Cardiac fibroblast (primary cell): Measurements from ENCODE around the gene REXO1.

Source experiments
- DNase-seq, 2 donors: peaks; one replicate each; pipeline versions ENCODE4 v3.0.0 to v3.0.0-alpha.2; 2010; ENCODE audit warnings: low read depth in 2 of 2
- H3K4me3 ChIP-seq, 2 donors: replicated peaks in 1 of 2; 1 replicate in 1 of 2; 2 replicates in 1 of 2; pipeline ENCODE4 v1.5.1; 2011; ENCODE audit warnings: low read depth in 2 of 2, low read length in 2 of 2, mild to moderate bottlenecking in 2 of 2, moderate library complexity in 1 of 2
- TF ChIP-seq, protein P1 (sequence below): IDR thresholded peaks from one replicate; pipeline ENCODE4 v1.5.1; 2011; ENCODE audit warnings: low read depth, mild to moderate bottlenecking, low read length, inconsistent platforms

The REXO1 gene

GRCh38 chr19:1773184-1773583, 75.1 kb downstream of the REXO1 start:
- H3K4me3 ChIP-seq: no peak overlapping the region
- TF ChIP-seq, protein P1, sequence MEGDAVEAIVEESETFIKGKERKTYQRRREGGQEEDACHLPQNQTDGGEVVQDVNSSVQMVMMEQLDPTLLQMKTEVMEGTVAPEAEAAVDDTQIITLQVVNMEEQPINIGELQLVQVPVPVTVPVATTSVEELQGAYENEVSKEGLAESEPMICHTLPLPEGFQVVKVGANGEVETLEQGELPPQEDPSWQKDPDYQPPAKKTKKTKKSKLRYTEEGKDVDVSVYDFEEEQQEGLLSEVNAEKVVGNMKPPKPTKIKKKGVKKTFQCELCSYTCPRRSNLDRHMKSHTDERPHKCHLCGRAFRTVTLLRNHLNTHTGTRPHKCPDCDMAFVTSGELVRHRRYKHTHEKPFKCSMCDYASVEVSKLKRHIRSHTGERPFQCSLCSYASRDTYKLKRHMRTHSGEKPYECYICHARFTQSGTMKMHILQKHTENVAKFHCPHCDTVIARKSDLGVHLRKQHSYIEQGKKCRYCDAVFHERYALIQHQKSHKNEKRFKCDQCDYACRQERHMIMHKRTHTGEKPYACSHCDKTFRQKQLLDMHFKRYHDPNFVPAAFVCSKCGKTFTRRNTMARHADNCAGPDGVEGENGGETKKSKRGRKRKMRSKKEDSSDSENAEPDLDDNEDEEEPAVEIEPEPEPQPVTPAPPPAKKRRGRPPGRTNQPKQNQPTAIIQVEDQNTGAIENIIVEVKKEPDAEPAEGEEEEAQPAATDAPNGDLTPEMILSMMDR: no peak
- DNase-seq: peak; percentile 17 to 65

GRCh38 chr19:1770866-1771576, 77.3 kb downstream of the REXO1 start:
- H3K4me3 ChIP-seq: no peak overlapping the region
- TF ChIP-seq, protein P1: no peak
- DNase-seq: no peak

- no peak for DNase-seq
- no peak overlapping the region for H3K4me3 ChIP-seq
- TF ChIP-seq, protein P1: no peak
Measured at GRCh38 chr19:1769645-1769985, 78.7 kb downstream of the REXO1 start.

GRCh38 chr19:1768918-1769644, 79.2 kb downstream of the REXO1 start:
- no peak for DNase-seq
- H3K4me3 ChIP-seq: no peak overlapping the region

DNA sequence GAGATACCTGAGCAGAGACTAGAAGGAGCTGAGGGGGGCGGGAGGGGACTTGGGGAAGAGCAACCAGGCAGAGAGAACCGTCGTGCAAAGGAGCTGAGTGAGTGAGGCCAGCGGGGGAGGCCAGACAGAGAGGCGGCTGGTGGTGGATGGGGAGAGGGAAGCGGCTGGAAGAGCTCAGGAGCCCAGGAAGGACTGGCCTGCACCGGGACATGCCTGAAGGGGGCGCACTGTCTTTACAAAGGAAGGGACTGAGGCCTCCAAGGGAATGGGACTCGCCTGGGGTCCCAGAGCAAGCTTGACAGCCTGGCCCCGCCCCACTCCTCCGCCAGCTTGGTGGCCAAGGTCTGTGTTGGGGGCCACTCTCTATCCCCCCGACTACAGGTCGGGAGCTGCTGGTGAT, 80.0 kb downstream of the REXO1 start:
- peak in 1 of 2 donors; percentile 43 for DNase-seq
- H3K4me3 ChIP-seq: no peak overlapping the region
- TF ChIP-seq, protein P1: peak; percentile 52

More at GRCh38 chr19:1768918-1769644, 79.2 kb downstream of the REXO1 start:
- TF ChIP-seq, protein P1: no peak

GRCh38 chr19:1767464-1767933, 80.8 kb downstream of the REXO1 start:
- TF ChIP-seq, protein P1: peak; percentile 95
- DNase-seq: peak; percentile 27 to 32
- no peak overlapping the region for H3K4me3 ChIP-seq
